ENCODE results near the gene CSAD. TPM values are rescaled to one million over a fixed set of nuclear protein-coding genes. Genes with fewer than 3 reads are reported as not detected.

Gene CSAD
- total and polyA plus RNA-seq, 2 experiments from 2014 or later = 15.7 to 16.8 TPM

- Histone ChIP-seq H3K9me2 (replicated peaks; ENCODE audit: insufficient read depth) (no peaks in the 10 kb centered on the region), H3K27ac (no peak overlapping the region), H3K4me1 (ENCODE audit: insufficient read depth) (peaks cover 25% of the 10 kb centered on the region), H4K20me1 (ENCODE audit: insufficient read depth, poor library complexity, severe bottlenecking) (no peaks in the 10 kb centered on the region), H3K9me3 (ENCODE audit: low read depth) (no peaks in the 10 kb centered on the region), H3K79me2 (peaks cover 36% of the 10 kb centered on the region), H3K36me3 (replicated peaks; ENCODE audit: insufficient read depth, low read depth) (no peaks in the 10 kb centered on the region), H3K4me2 (no peak overlapping the region), H3K27me3 (no peaks in the 10 kb centered on the region), H3K4me3 (no peak overlapping the region), H2AFZ (no peak overlapping the region)
- no peak for DNase-seq (ENCODE audit: low spot score)
- 99% methylated on average over 3 of the region's 3 CpGs for WGBS (ENCODE audit: low lambda C conversion rate, missing lambda C conversion rate)
- TF ChIP-seq CTCF (IDR thresholded peaks at IDR 0.05; ENCODE audit: poor library complexity) (no peak), EZH2phosphoT487 (IDR thresholded peaks at IDR 0.05; ENCODE audit: low read depth, severe bottlenecking, unreplicated experiment) (no peak), EZH2 (IDR thresholded peaks at IDR 0.05; ENCODE audit: borderline replicate concordance) (no peak)
These were observed 4.0 kb downstream of the CSAD start for GRCh38 chr12:53176750-53177149.

GRCh38 chr12:53174881-53175491 lies 5.7 kb downstream of the CSAD start:
- Histone ChIP-seq H3K4me3 (no peak overlapping the region), H3K27me3 (no peaks in the 10 kb centered on the region), H3K27ac (peak overlapping the region; percentile 52), H2AFZ (no peak overlapping the region), H3K9me2 (replicated peaks; ENCODE audit: insufficient read depth) (no peaks in the 10 kb centered on the region), H3K36me3 (replicated peaks; ENCODE audit: insufficient read depth, low read depth) (no peaks in the 10 kb centered on the region), H3K4me2 (peak overlapping the region; percentile 50), H4K20me1 (ENCODE audit: insufficient read depth, poor library complexity, severe bottlenecking) (no peaks in the 10 kb centered on the region), H3K9me3 (ENCODE audit: low read depth) (no peaks in the 10 kb centered on the region), H3K4me1 (ENCODE audit: insufficient read depth) (peaks cover 21% of the 10 kb centered on the region), H3K79me2 (peaks cover 32% of the 10 kb centered on the region)
- 38% methylated on average over 4 of the region's 4 CpGs for WGBS (ENCODE audit: low lambda C conversion rate, missing lambda C conversion rate)
- DNase-seq (ENCODE audit: low spot score) = peak; percentile 60
- no peak for TF ChIP-seq EZH2 (IDR thresholded peaks at IDR 0.05; ENCODE audit: borderline replicate concordance)
- no peak for TF ChIP-seq EZH2phosphoT487 (IDR thresholded peaks at IDR 0.05; ENCODE audit: low read depth, severe bottlenecking, unreplicated experiment)
- no peak for TF ChIP-seq CTCF (IDR thresholded peaks at IDR 0.05; ENCODE audit: poor library complexity)

GRCh38 chr12:53173085-53173715 lies 7.5 kb downstream of the CSAD start:
- Histone ChIP-seq H2AFZ (no peak overlapping the region), H4K20me1 (ENCODE audit: insufficient read depth, poor library complexity, severe bottlenecking) (no peaks in the 10 kb centered on the region), H3K27ac (no peak overlapping the region), H3K4me2 (no peak overlapping the region), H3K4me3 (no peak overlapping the region), H3K27me3 (no peaks in the 10 kb centered on the region), H3K36me3 (replicated peaks; ENCODE audit: insufficient read depth, low read depth) (no peaks in the 10 kb centered on the region), H3K9me2 (replicated peaks; ENCODE audit: insufficient read depth) (no peaks in the 10 kb centered on the region), H3K79me2 (peaks cover 20% of the 10 kb centered on the region), H3K9me3 (ENCODE audit: low read depth) (no peaks in the 10 kb centered on the region), H3K4me1 (ENCODE audit: insufficient read depth) (peaks cover 15% of the 10 kb centered on the region)
- DNase-seq (ENCODE audit: low spot score) = no peak
- 79% methylated on average over 10 of the region's 10 CpGs for WGBS (ENCODE audit: low lambda C conversion rate, missing lambda C conversion rate)
- no peak for TF ChIP-seq CTCF (IDR thresholded peaks at IDR 0.05; ENCODE audit: poor library complexity)
- no peak for TF ChIP-seq EZH2 (IDR thresholded peaks at IDR 0.05; ENCODE audit: borderline replicate concordance)
- TF ChIP-seq EZH2phosphoT487 (IDR thresholded peaks at IDR 0.05; ENCODE audit: low read depth, severe bottlenecking, unreplicated experiment) = no peak

All from hepatocyte (in vitro differentiated cells).